Esophagus squamous epithelium (tissue), 4 donors: ENCODE measurements around the gene LHFPL4.

ENCODE experiments used
- POLR2A ChIP-seq, 4 donors: fragments of 450-650 bp; IDR thresholded peaks; one replicate each; pipeline ENCODE4 v1.6.1; 2017; ENCODE audit warnings: antibody characterized with exemption in 4 of 4, mild to moderate bottlenecking in 4 of 4, moderate library complexity in 3 of 4
- TF ChIP-seq, protein P1 (sequence below), 6 experiments: fragments of 450-650 bp in 4 of 6; fragments of 200-600 bp in 2 of 6; sonication (generic) in 2 of 6; IDR thresholded peaks; one replicate each; pipeline ENCODE4 v1.5.1; 2016 to 2019; ENCODE audit warnings: antibody characterized with exemption in 6 of 6, mild to moderate bottlenecking in 4 of 6, moderate library complexity in 4 of 6

- TF ChIP-seq, protein P1, sequence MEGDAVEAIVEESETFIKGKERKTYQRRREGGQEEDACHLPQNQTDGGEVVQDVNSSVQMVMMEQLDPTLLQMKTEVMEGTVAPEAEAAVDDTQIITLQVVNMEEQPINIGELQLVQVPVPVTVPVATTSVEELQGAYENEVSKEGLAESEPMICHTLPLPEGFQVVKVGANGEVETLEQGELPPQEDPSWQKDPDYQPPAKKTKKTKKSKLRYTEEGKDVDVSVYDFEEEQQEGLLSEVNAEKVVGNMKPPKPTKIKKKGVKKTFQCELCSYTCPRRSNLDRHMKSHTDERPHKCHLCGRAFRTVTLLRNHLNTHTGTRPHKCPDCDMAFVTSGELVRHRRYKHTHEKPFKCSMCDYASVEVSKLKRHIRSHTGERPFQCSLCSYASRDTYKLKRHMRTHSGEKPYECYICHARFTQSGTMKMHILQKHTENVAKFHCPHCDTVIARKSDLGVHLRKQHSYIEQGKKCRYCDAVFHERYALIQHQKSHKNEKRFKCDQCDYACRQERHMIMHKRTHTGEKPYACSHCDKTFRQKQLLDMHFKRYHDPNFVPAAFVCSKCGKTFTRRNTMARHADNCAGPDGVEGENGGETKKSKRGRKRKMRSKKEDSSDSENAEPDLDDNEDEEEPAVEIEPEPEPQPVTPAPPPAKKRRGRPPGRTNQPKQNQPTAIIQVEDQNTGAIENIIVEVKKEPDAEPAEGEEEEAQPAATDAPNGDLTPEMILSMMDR (IDR thresholded peaks at IDR 0.05) = no peak
- TF ChIP-seq POLR2A (IDR thresholded peaks at IDR 0.05) = no peak
Measured at GRCh38 chr3:9514306-9514705, 39.3 kb downstream of the LHFPL4 start.
